Measurements from ENCODE around the gene ENDOU.
A peak's percentile ranks its signal among the peaks of the same experiment; 100 is the strongest.

The ENDOU gene

DNA sequence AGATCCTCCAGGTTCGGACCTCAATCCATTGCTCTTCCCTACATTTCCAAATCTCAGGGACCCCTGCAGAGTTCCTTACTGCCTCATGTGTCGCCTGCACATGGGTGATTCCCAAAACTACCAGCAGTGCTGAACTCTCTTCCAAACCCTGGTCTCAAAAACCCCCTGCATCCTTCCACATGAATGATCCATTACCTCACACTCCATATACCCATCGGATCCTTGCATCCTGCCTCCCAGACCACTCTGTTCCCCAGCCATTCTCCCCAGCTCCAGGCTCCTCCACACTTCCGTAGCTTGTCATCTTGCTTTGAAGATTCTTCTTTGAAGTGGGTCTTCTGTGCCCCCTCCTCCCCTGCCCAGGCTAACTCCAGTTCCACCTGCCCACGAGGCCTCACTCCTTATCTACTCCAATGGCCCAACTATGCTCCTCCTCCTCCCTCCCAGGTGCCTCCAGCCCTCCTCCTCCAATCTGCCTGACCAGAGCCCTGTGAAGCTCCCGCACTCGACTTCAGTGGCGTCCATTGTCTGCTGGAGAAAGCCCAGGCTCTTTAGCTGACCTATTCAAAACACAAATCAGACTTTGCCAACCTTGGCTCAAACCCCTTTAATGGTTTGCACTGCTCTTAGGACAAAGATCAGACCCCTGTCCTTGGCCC, 19.6 kb upstream of the ENDOU start:
- DNase-seq: no peak

DNA sequence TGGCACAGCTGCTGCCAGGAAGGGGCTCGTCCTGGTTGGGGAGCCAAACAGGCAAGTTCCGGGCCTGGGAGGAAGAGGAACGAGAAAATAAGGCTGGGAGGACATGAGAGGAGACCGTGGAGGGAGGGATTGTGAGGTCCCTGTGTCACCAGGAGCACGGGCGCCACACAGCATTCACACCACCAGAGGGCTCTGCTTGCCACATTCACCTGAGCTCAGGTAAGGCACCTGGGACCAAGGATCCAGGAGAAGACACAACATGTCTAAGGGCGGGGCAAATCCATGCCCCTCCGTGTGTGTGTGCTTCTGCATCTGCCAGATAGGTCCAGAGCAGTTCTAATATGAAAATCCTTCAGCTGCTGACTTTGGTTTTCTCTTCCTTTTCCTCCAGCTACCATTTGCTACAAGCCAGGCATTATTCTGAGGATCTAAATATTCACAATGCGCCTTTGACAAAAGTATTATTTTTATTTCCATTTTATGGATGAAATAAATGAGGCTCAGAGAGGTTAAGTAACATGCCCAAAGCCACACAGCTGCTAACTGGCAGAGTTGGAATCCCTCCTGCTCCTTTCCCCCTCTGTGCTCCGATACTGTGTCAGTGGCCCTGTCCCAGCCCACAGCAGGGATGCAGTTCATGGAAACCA, 18.8 kb upstream of the ENDOU start:
- no peak for DNase-seq

DNA sequence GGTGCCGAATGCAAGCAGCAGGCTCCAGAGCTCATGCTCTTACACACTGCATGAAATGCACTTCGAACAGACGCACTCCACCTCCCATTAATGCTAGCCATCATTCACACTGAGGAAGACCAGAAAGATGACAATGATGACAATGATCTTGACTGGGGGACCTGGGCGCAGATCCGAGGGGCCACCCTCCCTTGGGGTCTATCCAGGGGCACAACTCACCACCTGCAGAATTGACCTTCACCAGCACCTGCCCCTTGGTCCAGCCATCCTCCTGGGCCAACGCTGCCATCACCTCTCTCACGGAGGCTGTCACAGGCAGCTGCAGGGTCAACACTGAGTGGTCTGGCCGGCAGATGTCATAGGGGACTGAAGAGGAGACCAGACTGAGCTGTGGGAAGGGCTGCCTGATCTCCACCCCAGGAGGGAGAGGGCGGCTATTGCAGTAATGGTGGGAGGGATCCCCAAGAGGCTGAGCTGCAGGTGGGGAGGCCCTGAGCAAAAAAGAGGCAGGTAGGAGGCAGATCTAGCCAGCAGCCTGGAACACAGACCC, 18.1 kb upstream of the ENDOU start:
- DNase-seq: no peak

DNA sequence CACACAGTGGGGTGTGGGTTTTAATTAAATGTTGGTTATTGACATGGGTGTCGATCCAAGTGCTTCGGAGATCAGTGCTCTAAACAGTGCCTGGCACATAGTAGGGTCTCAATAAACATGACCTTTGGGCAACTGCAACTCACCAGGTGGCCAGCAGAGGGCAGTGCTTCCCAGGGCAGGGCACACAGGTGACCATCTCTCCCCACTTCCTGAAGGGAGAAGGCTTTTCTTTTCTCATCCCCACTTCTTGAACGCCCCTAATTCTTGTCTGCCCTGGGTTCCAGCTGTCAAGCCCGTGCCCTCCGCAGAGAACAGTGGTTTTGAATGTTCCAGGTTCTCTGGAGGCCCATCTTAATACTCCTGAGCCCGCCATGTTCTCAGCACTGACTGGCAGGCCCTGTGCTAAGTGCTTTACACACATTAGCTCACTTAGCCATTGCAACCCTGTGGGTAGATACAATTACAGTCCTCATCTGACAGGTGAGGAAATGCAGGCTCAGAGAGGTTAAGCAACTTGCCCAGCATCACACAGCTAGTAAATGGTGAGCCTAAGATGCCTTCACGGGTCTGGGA, 17.0 kb upstream of the ENDOU start:
- peak in 18 of 58 donors; percentile 6 to 51 (median 20) for DNase-seq

DNA sequence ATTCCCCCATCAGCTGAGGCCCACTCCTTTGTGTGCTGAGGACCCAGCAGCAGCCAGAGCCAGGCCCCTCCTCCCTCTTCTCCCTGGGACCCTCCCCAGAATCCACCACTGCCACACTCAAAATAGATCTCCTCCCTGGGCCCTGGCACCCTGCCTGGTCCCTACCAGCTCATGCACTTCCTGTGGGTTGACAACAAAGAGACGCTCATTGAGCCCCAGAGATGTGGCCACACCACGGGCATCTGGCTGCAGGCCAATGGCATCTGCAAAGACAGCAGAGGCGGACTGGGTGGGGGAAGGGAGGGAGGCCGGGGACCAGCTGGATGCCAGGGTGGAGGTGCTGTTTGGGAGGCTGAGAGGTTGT, 16.0 kb upstream of the ENDOU start:
- DNase-seq: peak; percentile 34 to 100 (median 88)

DNA sequence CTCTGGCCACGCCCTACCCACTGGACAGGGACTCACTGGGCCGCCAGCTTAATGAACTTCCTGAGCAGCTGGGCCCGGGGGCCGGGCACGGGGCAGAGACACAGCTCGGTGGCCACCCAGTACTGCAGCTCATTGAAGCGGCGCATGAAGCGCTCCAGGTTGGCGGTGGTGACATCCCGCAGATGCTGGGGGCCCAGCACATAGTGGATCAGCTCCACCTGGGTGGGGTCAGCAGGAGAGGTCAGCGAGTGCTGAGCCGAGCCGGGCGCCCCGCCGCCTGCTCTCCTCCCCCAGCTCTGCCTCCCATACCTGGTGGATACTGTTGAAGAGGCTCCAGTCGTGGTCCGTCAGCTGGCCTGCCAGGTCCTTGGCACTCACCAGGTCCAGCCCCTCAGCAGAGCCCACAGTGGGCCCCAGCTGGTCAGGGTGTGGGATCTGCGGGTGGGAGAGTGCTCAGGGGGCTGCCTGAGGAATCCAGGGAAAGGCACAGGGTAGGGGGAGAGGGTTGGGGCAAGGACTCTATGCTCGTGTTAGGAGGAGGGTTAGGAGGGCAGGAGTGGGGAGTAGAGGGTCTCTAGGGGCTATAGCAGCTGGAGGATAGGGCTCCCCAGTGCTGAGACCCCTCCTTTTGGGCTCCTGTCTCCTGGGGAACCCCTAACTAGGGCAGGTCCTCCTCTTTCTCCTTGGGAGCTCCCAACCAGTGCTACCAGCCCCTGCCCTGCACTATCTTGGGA, 15.5 kb upstream of the ENDOU start:
- DNase-seq: peak in 7 of 58 donors; percentile 24 to 53 (median 33)

DNA sequence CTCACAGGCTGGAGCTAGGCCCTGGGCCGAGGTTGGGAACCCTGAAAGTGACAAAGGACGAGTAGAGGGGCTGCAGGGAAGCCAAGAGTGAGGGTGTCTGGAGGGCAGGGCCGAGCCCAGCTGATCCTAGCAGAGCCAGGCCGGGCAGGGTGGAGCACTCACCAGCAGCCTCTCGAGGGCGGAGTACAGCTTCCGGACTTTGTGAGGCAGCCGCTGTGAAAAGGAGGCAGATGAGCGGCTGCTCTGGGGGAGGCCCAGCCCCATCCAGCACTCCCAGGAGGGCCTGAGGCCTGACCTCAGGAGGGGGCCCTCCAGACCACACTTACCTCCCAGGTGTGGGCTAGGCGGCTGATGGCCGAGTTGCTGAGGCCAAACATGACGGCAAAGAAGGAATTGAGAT, 14.7 kb upstream of the ENDOU start:
- DNase-seq: no peak

DNA sequence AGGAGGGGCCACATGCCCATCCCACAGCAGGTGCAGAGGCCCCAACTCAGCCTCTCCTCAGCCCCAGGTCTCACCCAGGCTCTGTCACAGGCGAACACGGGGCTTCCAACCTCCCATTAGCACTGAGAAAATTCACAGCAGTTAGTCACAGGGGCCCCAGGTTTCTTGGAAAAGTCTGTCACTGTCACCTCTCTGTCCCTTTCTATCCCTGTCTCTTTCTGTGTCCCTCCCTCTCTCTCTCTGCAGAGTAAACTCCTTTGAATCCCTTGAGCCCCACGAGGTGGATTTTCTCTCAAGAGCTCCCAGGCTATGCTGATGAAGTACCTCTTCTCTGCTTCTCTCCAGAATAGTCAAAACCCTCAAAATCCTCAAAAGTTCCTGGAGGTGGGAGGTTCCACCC, 14.0 kb upstream of the ENDOU start:
- no peak for DNase-seq

DNA sequence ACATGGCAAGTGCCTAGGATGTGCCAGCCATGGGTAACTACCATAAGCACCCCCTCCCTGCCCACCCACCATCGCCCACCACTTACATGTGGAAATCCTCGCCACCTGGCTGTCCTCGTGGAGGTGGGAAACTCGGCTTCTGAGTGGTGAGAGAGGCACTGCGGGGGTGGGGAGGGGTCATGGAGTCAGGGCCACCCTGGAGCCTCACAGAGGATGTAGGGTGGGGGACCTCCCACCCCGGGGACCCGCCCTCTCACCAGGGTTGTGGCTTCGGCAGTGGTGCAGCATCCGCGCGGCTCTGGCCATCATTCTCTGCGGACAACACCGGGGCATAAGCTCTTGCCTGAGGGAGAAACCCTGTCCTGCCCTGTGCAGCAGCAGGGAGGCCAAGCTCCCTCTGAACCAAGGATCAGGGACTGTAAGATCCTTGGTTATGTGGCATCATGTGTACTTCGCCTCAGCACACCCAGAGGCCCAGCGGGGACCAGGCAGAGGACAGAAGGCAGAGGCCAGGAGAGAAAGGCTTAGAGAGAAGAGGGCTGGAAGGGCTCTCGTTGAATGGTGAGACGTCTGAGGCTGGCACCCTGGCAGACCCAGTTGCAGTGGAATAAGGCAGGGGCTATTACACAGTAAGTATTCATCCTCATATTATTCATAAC, 12.8 kb upstream of the ENDOU start:
- no peak for DNase-seq

DNA sequence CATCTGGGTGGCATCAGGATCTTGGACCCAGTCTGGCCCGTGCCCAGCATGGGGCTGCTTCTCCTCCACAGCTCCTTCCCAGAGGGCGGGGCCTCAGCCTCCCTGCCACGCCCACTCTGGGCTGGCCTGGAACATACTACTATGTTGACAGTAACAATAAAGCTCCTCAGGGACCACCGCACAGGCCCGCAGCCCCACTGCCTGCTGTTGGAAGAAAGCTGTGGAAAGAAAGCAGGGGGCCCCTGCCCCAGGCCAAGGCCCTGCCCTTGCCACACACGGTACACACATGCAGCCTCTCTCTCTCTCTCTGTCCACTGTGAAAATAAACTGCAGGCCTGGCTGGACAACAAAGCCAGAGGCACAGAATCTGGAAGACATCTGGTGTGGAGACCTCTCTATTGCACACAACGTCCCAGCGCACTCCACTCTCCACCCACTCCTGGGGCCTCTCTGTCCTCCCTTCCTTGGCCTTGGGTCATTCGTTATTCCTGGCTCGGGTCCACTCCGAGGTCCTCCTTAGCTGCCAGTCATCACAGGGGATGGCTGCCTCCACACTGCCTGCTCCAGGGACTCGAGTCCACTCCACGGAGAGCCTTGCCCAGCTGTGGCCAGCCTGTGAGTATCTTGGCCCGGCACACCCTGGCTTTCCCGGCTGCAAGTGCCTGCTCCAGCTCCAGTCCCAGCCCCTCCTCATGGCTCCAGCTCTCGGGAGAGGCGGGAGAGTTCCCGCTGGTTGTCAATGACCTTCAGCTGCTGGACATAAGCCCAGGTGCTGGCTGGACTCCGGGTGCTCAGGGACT, 11.8 kb upstream of the ENDOU start:
- peak in 55 of 58 donors; percentile 27 to 95 (median 78) for DNase-seq

DNA sequence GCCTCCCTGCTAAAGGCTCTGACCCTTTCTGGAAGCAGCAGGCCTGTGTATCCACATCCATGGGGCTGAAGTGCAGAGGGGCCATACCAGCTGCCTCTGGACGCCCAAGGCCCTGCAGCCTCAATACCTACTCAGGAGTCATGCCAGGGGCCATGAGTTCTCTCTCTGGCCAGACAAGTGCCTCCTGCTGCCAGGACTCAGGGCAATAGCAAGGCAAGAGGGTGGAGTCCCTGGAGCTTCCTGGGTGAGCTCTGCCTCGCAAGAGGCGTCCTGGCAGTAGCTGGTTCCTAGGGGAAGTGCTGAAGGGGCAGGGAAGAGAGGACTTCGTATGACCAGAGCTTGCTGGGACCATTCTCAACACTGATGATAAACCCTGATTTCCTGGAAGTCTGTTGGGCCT, 10.9 kb upstream of the ENDOU start:
- no peak for DNase-seq

DNA sequence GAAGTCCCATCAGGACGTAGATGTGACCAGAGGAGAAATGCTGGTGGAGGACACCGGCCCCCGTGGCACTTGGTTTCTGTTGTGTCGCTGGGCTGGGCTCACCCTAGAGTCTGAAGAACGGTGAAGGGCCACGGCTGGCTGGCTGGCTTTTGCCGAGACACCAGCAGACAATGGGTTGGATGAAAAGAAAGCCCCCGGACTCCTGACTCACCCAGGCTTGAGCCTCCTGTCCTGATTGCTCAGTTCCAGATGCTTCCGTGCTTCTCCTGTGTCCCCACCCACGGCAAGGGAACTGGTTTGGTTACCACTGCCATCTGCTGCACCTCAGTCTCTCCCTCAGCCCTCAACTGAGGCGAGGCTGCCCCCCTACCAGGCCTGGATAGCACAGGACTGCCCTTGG, 10.4 kb upstream of the ENDOU start:
- DNase-seq: no peak

DNA sequence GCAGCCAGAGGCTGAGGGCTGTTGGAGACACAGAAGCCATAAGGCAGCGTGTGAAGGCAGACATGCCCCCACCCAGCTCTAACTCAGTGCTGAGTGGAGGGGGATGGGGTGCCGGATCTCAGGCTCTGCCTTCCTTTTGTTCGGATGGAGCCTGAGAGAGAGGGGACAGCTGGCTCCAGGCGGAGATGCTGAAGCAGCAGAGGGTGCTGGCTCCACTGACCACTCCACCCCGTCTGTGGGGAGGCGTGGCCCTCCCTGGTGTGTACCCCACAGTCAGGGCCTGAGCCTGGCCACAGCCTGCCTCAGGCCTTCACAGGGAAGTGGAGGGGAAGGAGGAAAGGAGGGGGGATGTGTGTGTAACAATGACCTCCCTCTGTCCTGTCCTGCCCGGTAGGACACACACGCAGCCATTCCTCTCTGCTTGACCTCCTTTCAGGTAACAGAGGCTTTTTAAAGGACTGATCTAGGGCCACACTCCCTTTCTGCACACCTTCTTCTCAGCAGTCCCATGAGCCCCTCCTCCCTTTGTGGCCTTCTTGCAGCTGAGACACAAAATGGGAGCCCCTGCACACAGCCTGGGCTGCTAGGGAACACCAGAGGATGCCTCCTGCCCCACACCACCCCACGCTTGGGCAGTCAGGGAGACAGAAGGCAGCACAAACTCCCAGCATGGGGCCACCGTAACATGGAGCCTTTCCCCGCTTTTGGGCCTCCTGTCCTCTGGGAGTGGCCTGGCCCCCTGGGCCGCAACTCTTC, 9.6 kb upstream of the ENDOU start:
- peak in 38 of 58 donors; percentile 12 to 78 (median 38) for DNase-seq

DNA sequence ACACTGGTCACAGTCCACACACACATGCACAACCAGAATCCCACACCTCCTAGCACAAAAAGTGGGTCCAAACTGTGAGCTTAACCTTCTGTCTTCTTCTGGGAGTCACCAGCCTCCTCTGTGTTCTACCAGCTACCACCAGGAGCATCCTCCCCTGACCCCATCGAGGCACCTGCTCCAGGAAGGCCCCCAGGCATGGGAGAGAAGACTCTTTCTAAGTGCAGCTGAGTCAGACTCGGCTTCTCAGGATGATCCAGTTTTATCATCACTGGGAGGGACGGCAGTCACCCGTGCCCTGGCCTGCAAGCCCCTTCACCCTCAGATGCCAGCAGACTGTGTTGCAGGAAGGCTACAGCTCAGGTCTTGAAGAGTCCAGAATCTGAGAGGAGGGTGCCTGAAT, 7.9 kb upstream of the ENDOU start:
- DNase-seq: no peak

DNA sequence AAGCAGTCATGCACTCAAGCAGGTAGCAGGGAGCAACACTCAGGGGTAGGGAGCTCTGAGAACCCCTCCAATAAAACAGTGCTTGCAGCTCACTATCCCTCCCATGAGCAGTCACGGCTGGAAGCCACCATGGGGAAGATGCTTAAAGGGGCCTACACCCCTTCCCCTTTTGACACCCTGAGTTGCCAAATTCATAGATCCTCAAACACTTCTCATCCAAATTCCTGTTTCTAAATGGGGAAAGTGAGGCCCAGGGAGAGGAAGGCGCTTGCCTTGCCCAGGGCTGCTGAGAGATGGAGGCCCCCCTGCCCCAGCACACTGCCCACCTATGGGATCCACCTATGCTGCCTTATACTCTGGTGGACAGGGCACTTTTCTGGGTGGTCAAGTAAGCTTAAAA, 7.2 kb upstream of the ENDOU start:
- no peak for DNase-seq

DNA sequence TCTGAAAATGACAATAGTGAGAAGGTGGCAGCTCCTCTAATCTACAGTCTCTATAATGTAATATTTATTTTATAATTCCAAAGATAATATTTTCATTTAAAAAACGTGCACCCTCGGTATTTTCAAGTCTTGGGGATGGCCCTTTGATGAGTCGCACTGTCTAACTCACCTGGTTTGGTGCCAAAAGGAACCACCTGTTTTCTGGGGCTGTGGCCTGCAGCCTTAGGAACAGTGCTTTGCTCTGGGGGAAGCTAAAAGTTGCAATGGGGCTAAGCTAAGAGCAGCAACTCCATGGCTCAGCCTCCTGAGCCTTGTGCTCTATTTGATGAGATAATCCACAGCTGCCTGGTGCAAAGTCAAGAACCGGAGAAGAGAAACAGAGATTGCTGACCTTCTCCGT, 6.4 kb upstream of the ENDOU start:
- DNase-seq: peak in 1 of 58 donors; percentile 3

DNA sequence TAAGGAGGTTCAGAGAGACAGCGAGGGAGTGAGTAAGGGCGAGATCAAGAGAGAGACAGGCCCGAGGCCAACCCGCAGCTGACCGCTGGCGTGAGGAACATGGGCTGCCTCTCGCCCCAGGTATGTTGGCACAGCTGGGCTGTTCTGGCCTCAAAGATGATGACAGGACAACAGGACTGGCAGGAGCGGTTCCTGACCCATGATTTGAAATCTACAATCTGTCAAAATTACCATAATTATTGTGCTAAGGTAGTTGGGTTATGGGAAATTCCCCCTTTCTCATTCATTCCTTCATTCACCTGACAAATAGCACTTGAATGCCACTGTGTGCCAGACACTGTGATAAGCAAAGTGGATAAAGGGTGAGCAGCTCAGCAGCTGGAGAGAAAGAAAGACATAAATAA, 5.1 kb upstream of the ENDOU start:
- no peak for DNase-seq

DNA sequence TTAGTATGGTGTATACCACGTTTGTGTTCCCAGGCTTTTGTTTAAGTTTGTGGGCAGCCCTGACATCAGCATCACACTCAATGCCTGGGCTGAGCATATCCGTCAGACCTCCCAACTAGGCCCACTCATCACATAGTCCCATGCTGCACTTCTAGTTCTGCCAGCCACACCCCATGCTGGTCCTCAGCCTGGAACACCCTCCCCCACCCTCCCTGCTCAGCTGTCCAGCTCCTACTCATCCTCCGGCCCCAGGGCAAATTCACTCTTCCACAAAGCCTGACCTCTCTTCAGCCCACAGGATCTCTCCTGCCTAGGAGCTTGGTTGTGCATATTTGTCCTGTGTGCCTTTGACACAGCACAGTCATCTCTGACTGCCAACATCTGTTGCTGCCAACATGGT, 3.9 kb upstream of the ENDOU start:
- DNase-seq: no peak

DNA sequence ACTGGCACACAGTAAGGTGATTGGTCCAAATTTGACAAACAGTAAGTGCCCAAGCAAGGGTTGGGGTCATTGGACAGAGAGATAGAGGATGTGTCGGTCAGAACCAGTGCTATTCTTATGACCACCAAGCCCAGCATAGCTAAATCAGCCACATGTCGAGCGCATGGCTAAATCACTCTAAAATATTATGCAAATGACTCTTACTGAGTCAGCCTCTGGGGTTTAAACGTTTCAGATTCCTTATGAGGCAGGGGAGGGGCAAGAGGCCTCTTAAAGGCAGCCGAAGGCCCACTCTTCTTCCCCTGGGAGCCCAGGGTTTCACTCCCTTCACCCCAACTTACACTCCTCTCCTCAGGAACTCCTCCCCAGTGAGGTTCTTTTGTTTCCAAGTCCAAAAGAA, 603 bp upstream of the ENDOU start:
- no peak for DNase-seq

Measured in anterior cingulate cortex (tissue), 58 donors.